ENCODE data around the gene KIF20A. TPM values are rescaled to one million over a fixed set of nuclear protein-coding genes. Genes with fewer than 3 reads are reported as not detected.
A peak's percentile ranks its signal among the peaks of the same experiment; 100 is the strongest.
"Not testable (repeated sequence)": the region's sequence is repeated elsewhere in the genome, so short reads cannot be mapped to it uniquely, and the experiment has no call there.

KIF20A gene
- total and polyA plus RNA-seq, 2 donors (not counting 1 experiment from before 2014, with no cell fraction given) = 0.13 to 0.47 TPM

DNA sequence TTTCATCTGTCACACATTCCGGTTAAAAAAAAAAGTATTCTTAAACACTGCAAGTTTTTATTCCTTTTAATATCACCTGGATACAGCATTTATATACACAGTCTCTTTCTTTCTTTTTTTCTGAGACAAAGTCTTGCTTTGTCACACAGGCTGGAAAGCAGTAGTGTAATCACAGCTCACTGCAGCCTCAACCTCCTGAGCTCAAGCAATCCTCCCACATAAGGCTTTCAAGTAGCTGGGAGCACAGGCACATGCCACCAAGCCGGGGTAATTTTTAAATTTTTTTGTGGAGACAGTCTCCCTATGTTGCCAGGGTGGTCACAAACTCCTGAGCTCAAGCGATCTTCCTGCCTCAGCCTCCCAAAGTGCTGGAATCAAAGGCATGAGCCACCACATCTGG lies 13.9 kb downstream of the KIF20A start:
- 60% methylated on average over 1 of the region's 3 CpGs for WGBS (ENCODE audit: insufficient coverage)
- H4K20me1 ChIP-seq (ENCODE audit: control insufficient read depth, insufficient read depth, low read length, poor library complexity, severe bottlenecking) = no peaks in the 10 kb centered on the region
- H3K36me3 ChIP-seq (replicated peaks in 1 of 2; ENCODE audit: control extremely low read depth in 1 of 2, control insufficient read depth in 1 of 2, extremely low read depth in 1 of 2, insufficient read depth in 2 of 2, low read length in 1 of 2) = peaks cover 2 to 55% of the 10 kb centered on the region in 2 experiments
- Mint-ChIP-seq H3K4me3 (no peak overlapping the region), H3K9me3 (ENCODE audit: insufficient read depth) (peaks cover 3% of the 10 kb centered on the region), H3K27ac (no peak overlapping the region), H3K4me1 (peaks cover 2% of the 10 kb centered on the region), H3K27me3 (no peaks in the 10 kb centered on the region)
- no peak overlapping the region for H3K4me3 ChIP-seq (ENCODE audit: control extremely low read depth in 1 of 5, extremely low read depth in 1 of 5, insufficient read depth in 1 of 5, low read depth in 2 of 5, low read length in 4 of 5)
- H3K4me2 ChIP-seq (replicated peaks; ENCODE audit: low read depth, low read length, poor library complexity, severe bottlenecking) = no peak overlapping the region
- no peaks in the 10 kb centered on the region for H3K9me3 ChIP-seq (ENCODE audit: control extremely low read depth in 1 of 3, control insufficient read depth in 2 of 3, insufficient read depth in 1 of 3, low read length in 2 of 3)
- ChIA-PET POLR2A (no interaction called here), CTCF (interaction anchor here (1.0 kb wide), 1 partner anchor 11 kb away, joined by 3 read pairs; no protein-coding TSS in a partner anchor)
- H3K9ac ChIP-seq (ENCODE audit: low read length) = no peak overlapping the region
- TF ChIP-seq, protein P1, sequence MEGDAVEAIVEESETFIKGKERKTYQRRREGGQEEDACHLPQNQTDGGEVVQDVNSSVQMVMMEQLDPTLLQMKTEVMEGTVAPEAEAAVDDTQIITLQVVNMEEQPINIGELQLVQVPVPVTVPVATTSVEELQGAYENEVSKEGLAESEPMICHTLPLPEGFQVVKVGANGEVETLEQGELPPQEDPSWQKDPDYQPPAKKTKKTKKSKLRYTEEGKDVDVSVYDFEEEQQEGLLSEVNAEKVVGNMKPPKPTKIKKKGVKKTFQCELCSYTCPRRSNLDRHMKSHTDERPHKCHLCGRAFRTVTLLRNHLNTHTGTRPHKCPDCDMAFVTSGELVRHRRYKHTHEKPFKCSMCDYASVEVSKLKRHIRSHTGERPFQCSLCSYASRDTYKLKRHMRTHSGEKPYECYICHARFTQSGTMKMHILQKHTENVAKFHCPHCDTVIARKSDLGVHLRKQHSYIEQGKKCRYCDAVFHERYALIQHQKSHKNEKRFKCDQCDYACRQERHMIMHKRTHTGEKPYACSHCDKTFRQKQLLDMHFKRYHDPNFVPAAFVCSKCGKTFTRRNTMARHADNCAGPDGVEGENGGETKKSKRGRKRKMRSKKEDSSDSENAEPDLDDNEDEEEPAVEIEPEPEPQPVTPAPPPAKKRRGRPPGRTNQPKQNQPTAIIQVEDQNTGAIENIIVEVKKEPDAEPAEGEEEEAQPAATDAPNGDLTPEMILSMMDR (IDR thresholded peaks at IDR 0.05) = no peak
- TF ChIP-seq EZH2 (IDR thresholded peaks at IDR 0.05; ENCODE audit: borderline replicate concordance, insufficient read depth, low read depth, low read length, poor library complexity, severe bottlenecking) = no peak
- H3K27me3 ChIP-seq (replicated peaks in 1 of 4; ENCODE audit: control extremely low read depth in 1 of 4, control insufficient read depth in 3 of 4, insufficient read depth in 4 of 4, low read length in 3 of 4) = no peaks in the 10 kb centered on the region
- no peak for ATAC-seq (ENCODE audit: low read depth)
- no peak for DNase-seq
- no peaks in the 10 kb centered on the region for H3K79me2 ChIP-seq (ENCODE audit: control insufficient read depth, insufficient read depth, low read length)
- H3K4me1 ChIP-seq (ENCODE audit: control insufficient read depth in 2 of 2, insufficient read depth in 2 of 2, low read length in 2 of 2) = peaks cover 0 to 3% of the 10 kb centered on the region in 2 donors
- H3K27ac ChIP-seq (ENCODE audit: low read length in 2 of 2) = no peak overlapping the region
- no peak overlapping the region for H2AFZ ChIP-seq (ENCODE audit: insufficient read depth, low read depth, low read length, poor library complexity, severe bottlenecking)
- intact Hi-C loops (cut with micrococcal nuclease) = no loop called here

DNA sequence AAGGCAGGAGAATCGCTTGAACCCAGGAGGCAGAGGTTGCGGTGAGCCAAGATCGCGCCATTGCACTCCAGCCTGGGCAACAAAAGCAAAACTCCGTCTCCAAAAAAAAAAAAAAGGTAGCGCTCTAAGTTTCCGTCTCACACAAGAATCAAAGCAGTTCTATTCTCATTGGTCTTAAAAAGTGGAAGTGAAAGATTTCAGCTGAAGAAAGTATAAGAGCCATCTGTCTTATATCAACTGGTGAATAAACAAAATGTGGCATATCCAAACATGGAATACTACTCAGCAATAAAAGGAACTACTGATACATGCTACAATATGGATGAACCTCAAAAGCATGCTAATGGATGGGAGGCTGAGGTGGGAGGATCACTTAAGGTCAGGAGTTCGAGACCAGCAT lies 14.9 kb downstream of the KIF20A start:
- H3K4me1 ChIP-seq (ENCODE audit: control insufficient read depth in 2 of 2, insufficient read depth in 2 of 2, low read length in 2 of 2); H3K4me3 Mint-ChIP-seq; H2AFZ ChIP-seq (ENCODE audit: insufficient read depth, low read depth, low read length, poor library complexity, severe bottlenecking); H4K20me1 ChIP-seq (ENCODE audit: control insufficient read depth, insufficient read depth, low read length, poor library complexity, severe bottlenecking); DNase-seq; intact Hi-C loops (cut with micrococcal nuclease); H3K27me3 ChIP-seq (replicated peaks in 1 of 4; ENCODE audit: control extremely low read depth in 1 of 4, control insufficient read depth in 3 of 4, insufficient read depth in 4 of 4, low read length in 3 of 4); H3K4me2 ChIP-seq (replicated peaks; ENCODE audit: low read depth, low read length, poor library complexity, severe bottlenecking); H3K27ac ChIP-seq (ENCODE audit: low read length in 2 of 2); POLR2A ChIA-PET; H3K4me1 Mint-ChIP-seq; H3K4me3 ChIP-seq (ENCODE audit: control extremely low read depth in 1 of 5, extremely low read depth in 1 of 5, insufficient read depth in 1 of 5, low read depth in 2 of 5, low read length in 4 of 5); H3K27me3 Mint-ChIP-seq; H3K79me2 ChIP-seq (ENCODE audit: control insufficient read depth, insufficient read depth, low read length); H3K9me3 ChIP-seq (ENCODE audit: control extremely low read depth in 1 of 3, control insufficient read depth in 2 of 3, insufficient read depth in 1 of 3, low read length in 2 of 3); ATAC-seq (ENCODE audit: low read depth); H3K9me3 Mint-ChIP-seq (ENCODE audit: insufficient read depth); H3K9ac ChIP-seq (ENCODE audit: low read length): not testable (repeated sequence)
- CTCF ChIA-PET = interaction anchor here (0.7 to 1.0 kb wide), 2 partner anchors 12 to 114 kb away, joined by 3 read pairs; no protein-coding TSS in a partner anchor
- WGBS (ENCODE audit: insufficient coverage) = 90% methylated on average over 2 of the region's 8 CpGs
- H3K36me3 ChIP-seq (replicated peaks in 1 of 2; ENCODE audit: control extremely low read depth in 1 of 2, control insufficient read depth in 1 of 2, extremely low read depth in 1 of 2, insufficient read depth in 2 of 2, low read length in 1 of 2) = peaks cover 4 to 54% of the 10 kb centered on the region in 2 experiments
- peak overlapping the region; percentile 18 for H3K27ac Mint-ChIP-seq

Data from B cell (primary cell).